ENCODE measurements around the gene MADD. TPM values are rescaled to one million over a fixed set of nuclear protein-coding genes. Genes with fewer than 3 reads are reported as not detected.

MADD gene
- total and polyA plus RNA-seq, 2 donors (not counting 1 experiment from before 2014, with no cell fraction given), result 56.8 to 108 TPM

GRCh38 chr11:47349521-47350095, 79.7 kb downstream of the MADD start:
- no peaks in the 10 kb centered on the region for H3K27me3 Mint-ChIP-seq
- CTCF ChIA-PET, result interaction anchor here (0.8 to 1.8 kb wide), 3 partner anchors 23 to 63 kb away, joined by 3 to 4 read pairs (median 3); no protein-coding TSS in a partner anchor

More at GRCh38 chr11:47349521-47350095, 79.7 kb downstream of the MADD start:
- intact Hi-C loops (cut with micrococcal nuclease), result no loop called here
- H3K4me1 Mint-ChIP-seq, result no peaks in the 10 kb centered on the region
- Histone ChIP-seq H3K79me2 (ENCODE audit: control insufficient read depth, insufficient read depth, low read length) (no peaks in the 10 kb centered on the region), H3K9me3 (ENCODE audit: control extremely low read depth in 1 of 3, control insufficient read depth in 2 of 3, insufficient read depth in 1 of 3, low read length in 2 of 3) (no peaks in the 10 kb centered on the region), H3K27ac (ENCODE audit: low read length in 2 of 2) (no peak overlapping the region), H3K4me2 (replicated peaks; ENCODE audit: low read depth, low read length, poor library complexity, severe bottlenecking) (no peak overlapping the region), H2AFZ (ENCODE audit: insufficient read depth, low read depth, low read length, poor library complexity, severe bottlenecking) (no peak overlapping the region), H3K4me3 (ENCODE audit: control extremely low read depth in 1 of 5, extremely low read depth in 1 of 5, insufficient read depth in 1 of 5, low read depth in 2 of 5, low read length in 4 of 5) (no peak overlapping the region), H3K36me3 (replicated peaks in 1 of 2; ENCODE audit: control extremely low read depth in 1 of 2, control insufficient read depth in 1 of 2, extremely low read depth in 1 of 2, insufficient read depth in 2 of 2, low read length in 1 of 2) (peaks cover 0 to 8% of the 10 kb centered on the region in 2 experiments), H3K4me1 (ENCODE audit: control insufficient read depth in 2 of 2, insufficient read depth in 2 of 2, low read length in 2 of 2) (no peaks in the 10 kb centered on the region), H4K20me1 (ENCODE audit: control insufficient read depth, insufficient read depth, low read length, poor library complexity, severe bottlenecking) (peaks cover 5% of the 10 kb centered on the region), H3K27me3 (replicated peaks in 1 of 4; ENCODE audit: control extremely low read depth in 1 of 4, control insufficient read depth in 3 of 4, insufficient read depth in 4 of 4, low read length in 3 of 4) (no peaks in the 10 kb centered on the region), H3K9ac (ENCODE audit: low read length) (no peak overlapping the region)
- POLR2A ChIA-PET, result no interaction called here
- DNase-seq, result no peak
- 92% methylated on average over 17 of the region's 23 CpGs for WGBS (ENCODE audit: insufficient coverage)
- no peak for ATAC-seq (ENCODE audit: low read depth)
- no peak overlapping the region for H3K27ac Mint-ChIP-seq
- H3K4me3 Mint-ChIP-seq, result no peak overlapping the region
- no peaks in the 10 kb centered on the region for H3K9me3 Mint-ChIP-seq (ENCODE audit: insufficient read depth)
- no peak for TF ChIP-seq EZH2 (IDR thresholded peaks at IDR 0.05; ENCODE audit: borderline replicate concordance, insufficient read depth, low read depth, low read length, poor library complexity, severe bottlenecking)
- no peak for TF ChIP-seq CTCF (IDR thresholded peaks at IDR 0.05)

All from B cell (primary cell).